ENCODE measurements around the gene B4GALNT3. TPM values are rescaled to one million over a fixed set of nuclear protein-coding genes. Genes with fewer than 3 reads are reported as not detected.

B4GALNT3 gene
- total RNA-seq, 1 donor from 2014 or later, result 67.0 TPM

DNA sequence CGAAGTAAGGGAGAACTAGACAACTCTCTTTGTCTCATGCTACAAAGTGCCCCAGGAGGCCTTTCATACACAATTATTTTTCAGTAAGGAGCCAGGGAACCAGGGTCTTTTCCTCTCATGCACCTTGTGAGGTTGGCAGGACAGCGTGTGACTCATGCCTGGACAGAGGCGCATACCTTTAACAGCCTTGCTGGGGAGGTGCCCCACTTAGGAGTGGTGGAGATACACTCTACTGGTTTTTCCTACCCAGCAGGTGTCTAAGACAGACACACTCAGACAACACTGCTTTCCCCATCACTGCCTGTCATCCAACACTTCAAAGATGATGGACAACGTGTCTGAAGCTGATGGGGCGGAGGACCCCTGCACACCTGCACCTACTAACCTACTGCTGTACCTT is 49.1 kb downstream of the B4GALNT3 start:
- Mint-ChIP-seq H3K27me3 (no peaks in the 10 kb centered on the region), H3K4me1 (ENCODE audit: low read depth) (peaks cover 50% of the 10 kb centered on the region), H3K36me3 (ENCODE audit: insufficient read depth) (peaks cover 8% of the 10 kb centered on the region), H3K9me3 (ENCODE audit: low read depth) (peaks cover 8% of the 10 kb centered on the region), H3K4me3 (ENCODE audit: low read depth) (no peak overlapping the region), H3K27ac (peak overlapping the region; percentile 35)
- TF ChIP-seq, protein P1, sequence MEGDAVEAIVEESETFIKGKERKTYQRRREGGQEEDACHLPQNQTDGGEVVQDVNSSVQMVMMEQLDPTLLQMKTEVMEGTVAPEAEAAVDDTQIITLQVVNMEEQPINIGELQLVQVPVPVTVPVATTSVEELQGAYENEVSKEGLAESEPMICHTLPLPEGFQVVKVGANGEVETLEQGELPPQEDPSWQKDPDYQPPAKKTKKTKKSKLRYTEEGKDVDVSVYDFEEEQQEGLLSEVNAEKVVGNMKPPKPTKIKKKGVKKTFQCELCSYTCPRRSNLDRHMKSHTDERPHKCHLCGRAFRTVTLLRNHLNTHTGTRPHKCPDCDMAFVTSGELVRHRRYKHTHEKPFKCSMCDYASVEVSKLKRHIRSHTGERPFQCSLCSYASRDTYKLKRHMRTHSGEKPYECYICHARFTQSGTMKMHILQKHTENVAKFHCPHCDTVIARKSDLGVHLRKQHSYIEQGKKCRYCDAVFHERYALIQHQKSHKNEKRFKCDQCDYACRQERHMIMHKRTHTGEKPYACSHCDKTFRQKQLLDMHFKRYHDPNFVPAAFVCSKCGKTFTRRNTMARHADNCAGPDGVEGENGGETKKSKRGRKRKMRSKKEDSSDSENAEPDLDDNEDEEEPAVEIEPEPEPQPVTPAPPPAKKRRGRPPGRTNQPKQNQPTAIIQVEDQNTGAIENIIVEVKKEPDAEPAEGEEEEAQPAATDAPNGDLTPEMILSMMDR (IDR thresholded peaks at IDR 0.05; ENCODE audit: unreplicated experiment), result no peak
- no peak for DNase-seq (ENCODE audit: low spot score, unreplicated experiment)

DNA sequence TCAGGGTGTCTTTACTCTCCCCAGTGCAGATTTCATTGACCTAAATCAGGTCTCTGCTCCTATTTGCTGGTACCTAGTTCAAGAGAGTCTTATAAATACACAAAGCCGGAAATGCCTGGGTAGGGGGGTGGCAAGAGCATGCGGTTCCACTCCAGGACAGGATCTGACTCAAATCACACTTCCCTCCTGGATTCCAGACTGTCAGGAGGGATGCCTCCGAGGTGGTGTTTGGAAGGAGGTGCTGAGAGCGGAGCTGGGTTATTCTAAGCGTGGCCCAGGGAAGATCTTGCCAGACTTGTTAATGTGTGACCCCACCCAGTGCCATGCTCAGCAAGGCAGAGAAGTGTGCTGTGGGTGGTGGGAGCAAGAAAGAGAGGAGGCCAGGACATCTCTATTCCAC is 49.8 kb downstream of the B4GALNT3 start:
- TF ChIP-seq, protein P1 (IDR thresholded peaks at IDR 0.05; ENCODE audit: unreplicated experiment), result no peak
- Mint-ChIP-seq H3K4me3 (ENCODE audit: low read depth) (no peak overlapping the region), H3K27me3 (no peaks in the 10 kb centered on the region), H3K4me1 (ENCODE audit: low read depth) (peaks cover 49% of the 10 kb centered on the region), H3K9me3 (ENCODE audit: low read depth) (peaks cover 8% of the 10 kb centered on the region), H3K36me3 (ENCODE audit: insufficient read depth) (peaks cover 8% of the 10 kb centered on the region), H3K27ac (peak overlapping the region; percentile 3)
- no peak for DNase-seq (ENCODE audit: low spot score, unreplicated experiment)

GRCh38 chr12:510071-510825 is 50.5 kb downstream of the B4GALNT3 start:
- Mint-ChIP-seq H3K36me3 (ENCODE audit: insufficient read depth) (peaks cover 8% of the 10 kb centered on the region), H3K4me3 (ENCODE audit: low read depth) (peak overlapping the region; percentile 15)

DNA sequence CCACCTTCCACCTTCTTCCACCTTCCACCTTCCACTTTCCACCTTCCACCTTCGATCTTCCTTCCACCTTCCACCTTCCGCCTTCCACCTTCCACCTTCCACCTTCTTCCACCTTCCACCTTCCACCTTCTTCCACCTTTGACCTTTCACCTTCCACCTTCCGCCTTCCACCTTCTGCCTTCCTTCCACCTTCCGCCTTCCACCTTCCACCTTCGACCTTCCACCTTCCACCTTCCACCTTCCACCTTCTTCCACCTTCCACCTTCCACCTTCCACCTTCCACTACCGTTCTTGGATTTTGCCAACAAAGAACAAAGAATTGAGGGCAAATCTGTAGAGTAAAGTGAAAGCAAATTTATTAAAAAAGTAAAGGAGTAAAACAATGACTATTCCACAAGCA is 53.2 kb downstream of the B4GALNT3 start:
- H3K27ac Mint-ChIP-seq, result peak overlapping the region; percentile 90
- H3K4me3 Mint-ChIP-seq (ENCODE audit: low read depth), result no peak overlapping the region
- DNase-seq (ENCODE audit: low spot score, unreplicated experiment), result no peak
- no peaks in the 10 kb centered on the region for H3K27me3 Mint-ChIP-seq
- TF ChIP-seq, protein P1 (IDR thresholded peaks at IDR 0.05; ENCODE audit: unreplicated experiment), result no peak
- peaks cover 35% of the 10 kb centered on the region for H3K4me1 Mint-ChIP-seq (ENCODE audit: low read depth)
- peaks cover 8% of the 10 kb centered on the region for H3K36me3 Mint-ChIP-seq (ENCODE audit: insufficient read depth)
- peaks cover 8% of the 10 kb centered on the region for H3K9me3 Mint-ChIP-seq (ENCODE audit: low read depth)

More at GRCh38 chr12:510071-510825, 50.5 kb downstream of the B4GALNT3 start:
- TF ChIP-seq, protein P1 (IDR thresholded peaks at IDR 0.05; ENCODE audit: unreplicated experiment), result no peak
- Mint-ChIP-seq H3K27me3 (no peaks in the 10 kb centered on the region), H3K27ac (peak overlapping the region; percentile 18), H3K4me1 (ENCODE audit: low read depth) (peaks cover 46% of the 10 kb centered on the region), H3K9me3 (ENCODE audit: low read depth) (peaks cover 8% of the 10 kb centered on the region)
- no peak for DNase-seq (ENCODE audit: low spot score, unreplicated experiment)

GRCh38 chr12:513446-513845 is 53.7 kb downstream of the B4GALNT3 start:
- peaks cover 8% of the 10 kb centered on the region for H3K36me3 Mint-ChIP-seq (ENCODE audit: insufficient read depth)
- peaks cover 34% of the 10 kb centered on the region for H3K4me1 Mint-ChIP-seq (ENCODE audit: low read depth)
- TF ChIP-seq, protein P1 (IDR thresholded peaks at IDR 0.05; ENCODE audit: unreplicated experiment), result no peak
- no peak overlapping the region for H3K4me3 Mint-ChIP-seq (ENCODE audit: low read depth)
- H3K9me3 Mint-ChIP-seq (ENCODE audit: low read depth), result peaks cover 8% of the 10 kb centered on the region
- no peaks in the 10 kb centered on the region for H3K27me3 Mint-ChIP-seq
- peak overlapping the region; percentile 90 for H3K27ac Mint-ChIP-seq
- DNase-seq (ENCODE audit: low spot score, unreplicated experiment), result no peak
